Stomach smooth muscle (tissue), 2 donors: ENCODE measurements around the gene UBR3.

ENCODE experiments used
- H3K27ac ChIP-seq: one replicate; pipeline ENCODE4 v1.7.0; 2013; ENCODE audit warnings: mild to moderate bottlenecking, low read length, inconsistent platforms
- H3K27me3 ChIP-seq, 2 donors: one replicate each; pipeline ENCODE4 v1.7.0; 2013; ENCODE audit warnings: low read length in 2 of 2; ENCODE audit not compliant: insufficient read depth in 2 of 2, control insufficient read depth in 1 of 2
- H3K36me3 ChIP-seq, 2 donors: one replicate each; pipeline ENCODE4 v1.7.0; 2013; ENCODE audit warnings: low read length in 2 of 2; ENCODE audit not compliant: control insufficient read depth in 2 of 2, insufficient read depth in 2 of 2
- H3K4me1 ChIP-seq: one replicate; pipeline ENCODE4 v1.7.0; 2013; ENCODE audit warnings: low read length; ENCODE audit not compliant: control insufficient read depth, insufficient read depth
- H3K4me3 ChIP-seq, 2 donors: one replicate each; pipeline ENCODE4 v1.7.0; 2013; ENCODE audit warnings: low read length in 2 of 2
- H3K9ac ChIP-seq, 2 donors: one replicate each; pipeline ENCODE4 v1.7.0; 2013; ENCODE audit warnings: low read length in 2 of 2, mild to moderate bottlenecking in 1 of 2
- H3K9me3 ChIP-seq, 2 donors: one replicate each; pipeline ENCODE4 v1.7.0; 2013; ENCODE audit warnings: low read length in 2 of 2; ENCODE audit not compliant: control insufficient read depth in 2 of 2
- donor health status: healthy.
- donor health status: Pancreatic carcinoma.

UBR3 gene

DNA sequence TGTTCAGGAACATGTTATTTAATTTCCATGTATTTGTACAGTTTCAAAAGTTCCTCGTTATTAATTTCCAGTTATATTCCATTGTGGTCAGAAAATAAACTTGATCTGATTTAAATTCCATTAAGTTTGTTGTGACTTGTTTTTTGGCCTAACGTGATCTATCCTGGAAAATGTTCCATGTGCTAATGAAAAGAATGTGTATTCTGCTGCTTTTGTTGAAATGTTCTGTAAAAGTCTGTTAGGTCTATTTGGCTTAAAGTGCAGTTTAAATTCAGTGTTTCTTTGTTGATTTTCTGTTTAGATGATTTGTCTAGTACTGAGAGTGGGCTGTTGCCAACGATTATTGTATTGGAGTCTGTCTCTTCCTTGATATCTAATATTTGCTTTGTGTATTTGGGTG is 148.0 kb downstream of the UBR3 start:
- Histone ChIP-seq H3K27me3 (no peaks in the 10 kb centered on the region), H3K27ac (no peak overlapping the region), H3K4me1 (no peaks in the 10 kb centered on the region), H3K36me3 (peaks cover 4 to 8% of the 10 kb centered on the region in 2 donors), H3K4me3 (no peak overlapping the region), H3K9me3 (no peaks in the 10 kb centered on the region), H3K9ac (no peak overlapping the region)

DNA sequence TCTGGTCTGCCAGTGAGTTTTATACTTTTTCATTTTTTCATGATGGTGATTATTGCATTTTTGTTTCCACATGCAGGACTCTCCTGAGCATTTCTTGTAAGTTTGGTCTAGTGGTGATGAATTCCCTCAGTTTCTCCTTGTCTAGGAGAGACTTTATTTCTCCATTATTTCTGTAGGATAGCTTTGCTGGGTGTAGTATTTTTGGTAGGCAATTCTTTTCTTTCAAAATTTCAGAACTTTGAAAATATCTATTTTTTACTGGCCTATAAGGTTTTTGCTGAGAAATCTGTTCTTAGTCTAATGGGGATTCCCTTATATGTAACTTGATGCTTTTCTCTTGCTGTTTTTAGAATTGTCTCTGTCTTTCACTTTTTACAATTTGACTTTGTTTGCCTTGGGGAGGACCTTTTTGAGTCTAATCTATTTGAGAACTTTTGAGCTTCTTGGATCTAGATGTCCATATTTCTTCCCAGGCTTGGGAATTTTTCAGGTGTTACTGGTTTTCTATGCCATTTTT is 149.1 kb downstream of the UBR3 start:
- H3K4me1 ChIP-seq: no peaks in the 10 kb centered on the region
- H3K9me3 ChIP-seq: no peaks in the 10 kb centered on the region
- peaks cover 4 to 8% of the 10 kb centered on the region in 2 donors for H3K36me3 ChIP-seq
- H3K4me3 ChIP-seq: no peak overlapping the region
- no peak overlapping the region for H3K9ac ChIP-seq
- no peaks in the 10 kb centered on the region for H3K27me3 ChIP-seq
- no peak overlapping the region for H3K27ac ChIP-seq

DNA sequence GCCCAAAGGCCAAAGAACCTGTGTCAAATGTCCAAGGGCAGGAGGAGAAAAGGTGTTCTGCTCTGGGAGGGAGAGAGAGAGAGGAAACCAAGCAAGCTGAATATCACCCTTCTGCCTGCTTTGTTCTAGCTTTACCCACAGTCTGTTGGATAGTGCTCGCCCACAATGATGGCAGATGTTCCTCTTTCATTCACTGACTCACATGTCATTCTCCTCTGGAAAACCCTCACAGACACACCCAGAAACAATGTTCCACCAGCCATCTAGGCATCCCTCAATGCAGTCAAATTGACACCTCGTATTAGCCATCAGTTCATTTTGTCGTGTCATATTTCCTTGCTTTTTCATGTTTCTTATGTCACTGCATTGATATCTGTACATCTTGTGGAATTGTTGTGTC is 150.3 kb downstream of the UBR3 start:
- H3K27ac ChIP-seq: no peak overlapping the region
- no peak overlapping the region for H3K9ac ChIP-seq
- H3K4me3 ChIP-seq: no peak overlapping the region
- peaks cover 4 to 8% of the 10 kb centered on the region in 2 donors for H3K36me3 ChIP-seq
- H3K27me3 ChIP-seq: no peaks in the 10 kb centered on the region
- H3K4me1 ChIP-seq: no peaks in the 10 kb centered on the region
- H3K9me3 ChIP-seq: no peaks in the 10 kb centered on the region

DNA sequence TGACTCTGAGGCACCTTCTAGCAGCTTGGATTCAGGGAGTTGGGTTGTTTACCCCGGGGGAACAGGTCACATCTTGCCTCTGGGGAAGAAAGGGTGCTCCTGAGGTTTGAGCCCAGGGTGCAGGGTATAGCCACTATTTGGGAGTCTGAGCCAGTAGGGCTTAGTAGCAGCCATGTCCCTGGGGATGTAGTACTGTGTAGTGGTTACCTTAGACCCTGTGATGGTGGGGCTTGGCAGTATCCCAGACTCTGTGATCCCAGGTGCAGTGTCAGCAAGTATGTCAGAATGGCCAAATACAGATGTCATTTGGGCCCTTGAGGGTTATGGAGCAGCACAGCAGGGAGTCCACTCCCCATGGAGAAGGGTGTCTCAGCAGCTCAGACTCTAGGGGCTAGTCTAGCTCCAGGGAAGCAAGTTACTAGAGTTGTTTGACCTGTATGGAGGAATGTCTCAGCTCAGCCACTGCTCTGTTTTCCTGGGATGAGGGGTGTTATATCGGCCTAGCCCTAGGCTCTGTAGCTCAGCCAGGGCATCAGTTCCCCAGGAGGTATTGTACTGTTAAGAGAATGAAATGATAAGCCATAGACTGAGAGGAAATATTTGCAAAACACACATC is 151.3 kb downstream of the UBR3 start:
- no peak overlapping the region for H3K27ac ChIP-seq
- no peak overlapping the region for H3K4me3 ChIP-seq
- no peaks in the 10 kb centered on the region for H3K9me3 ChIP-seq
- H3K27me3 ChIP-seq: no peaks in the 10 kb centered on the region
- peaks cover 4 to 8% of the 10 kb centered on the region in 2 donors for H3K36me3 ChIP-seq
- H3K9ac ChIP-seq: no peak overlapping the region
- H3K4me1 ChIP-seq: no peaks in the 10 kb centered on the region

DNA sequence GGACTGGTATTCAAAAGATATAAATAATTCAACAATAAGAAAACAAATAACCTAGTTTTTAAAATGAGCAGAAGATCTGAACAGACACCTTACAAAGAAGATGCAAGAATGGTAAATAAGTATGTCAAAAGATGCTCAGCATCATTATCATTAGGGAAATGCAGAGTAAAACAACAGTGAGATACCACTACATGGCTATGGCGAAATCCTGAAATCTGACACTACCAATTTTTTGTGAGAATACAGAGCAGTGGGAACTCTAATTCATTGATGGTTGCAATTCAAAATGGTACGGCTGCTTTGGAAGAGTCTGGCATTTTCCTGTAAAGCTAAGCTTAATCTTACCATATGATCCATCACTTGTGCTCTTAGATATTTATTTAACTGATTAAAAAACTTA is 151.8 kb downstream of the UBR3 start:
- no peaks in the 10 kb centered on the region for H3K9me3 ChIP-seq

DNA sequence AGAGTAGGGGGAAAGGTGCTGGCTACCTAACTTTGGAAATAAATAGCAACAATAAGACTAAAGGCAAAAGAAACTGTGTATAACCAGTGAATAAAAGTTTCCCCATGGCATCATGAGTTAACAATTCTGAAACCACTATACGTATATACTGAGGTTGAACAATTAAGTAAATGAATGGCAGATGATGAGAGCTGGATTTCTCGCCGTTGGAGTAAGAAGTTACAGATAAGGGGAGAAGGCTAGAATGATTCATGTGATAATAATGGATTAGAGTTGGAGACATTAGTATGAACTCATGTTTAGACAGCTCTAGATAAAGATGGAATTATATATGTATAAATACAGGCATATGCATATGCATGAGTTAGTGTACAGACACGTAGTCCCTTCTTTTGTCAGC is 152.7 kb downstream of the UBR3 start:
- peaks cover 4 to 8% of the 10 kb centered on the region in 2 donors for H3K36me3 ChIP-seq

More for the DNA sequence above, 151.8 kb downstream of the UBR3 start:
- no peak overlapping the region for H3K27ac ChIP-seq
- H3K9ac ChIP-seq: no peak overlapping the region
- peaks cover 4 to 8% of the 10 kb centered on the region in 2 donors for H3K36me3 ChIP-seq
- no peaks in the 10 kb centered on the region for H3K4me1 ChIP-seq
- no peak overlapping the region for H3K4me3 ChIP-seq
- no peaks in the 10 kb centered on the region for H3K27me3 ChIP-seq

DNA sequence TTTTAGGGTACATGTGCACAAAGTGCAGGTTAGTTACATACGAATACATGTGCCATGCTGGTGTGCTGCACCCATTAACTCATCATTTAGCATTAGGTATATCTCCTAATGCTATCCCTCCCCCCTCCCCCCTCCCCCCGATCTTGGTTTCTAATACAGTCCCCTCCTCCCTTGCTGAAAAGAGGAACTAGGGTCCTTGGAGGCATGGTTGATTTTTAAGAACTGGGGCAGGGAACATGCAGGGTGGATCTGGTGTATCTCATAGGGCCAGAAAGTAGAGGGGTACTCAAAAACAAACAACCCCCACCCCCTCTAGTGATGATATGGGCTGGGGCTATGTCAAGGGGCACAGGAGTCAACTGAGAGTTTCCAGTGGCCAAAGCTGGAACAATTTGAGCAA is 153.4 kb downstream of the UBR3 start:
- no peak overlapping the region for H3K27ac ChIP-seq
- H3K27me3 ChIP-seq: no peaks in the 10 kb centered on the region
- H3K4me1 ChIP-seq: no peaks in the 10 kb centered on the region
- H3K36me3 ChIP-seq: peaks cover 4 to 8% of the 10 kb centered on the region in 2 donors
- no peak overlapping the region for H3K9ac ChIP-seq
- no peaks in the 10 kb centered on the region for H3K9me3 ChIP-seq
- no peak overlapping the region for H3K4me3 ChIP-seq

More for the DNA sequence above, 152.7 kb downstream of the UBR3 start:
- no peak overlapping the region for H3K27ac ChIP-seq
- no peaks in the 10 kb centered on the region for H3K4me1 ChIP-seq
- H3K9me3 ChIP-seq: no peaks in the 10 kb centered on the region
- H3K27me3 ChIP-seq: no peaks in the 10 kb centered on the region
- H3K4me3 ChIP-seq: no peak overlapping the region
- H3K9ac ChIP-seq: no peak overlapping the region

DNA sequence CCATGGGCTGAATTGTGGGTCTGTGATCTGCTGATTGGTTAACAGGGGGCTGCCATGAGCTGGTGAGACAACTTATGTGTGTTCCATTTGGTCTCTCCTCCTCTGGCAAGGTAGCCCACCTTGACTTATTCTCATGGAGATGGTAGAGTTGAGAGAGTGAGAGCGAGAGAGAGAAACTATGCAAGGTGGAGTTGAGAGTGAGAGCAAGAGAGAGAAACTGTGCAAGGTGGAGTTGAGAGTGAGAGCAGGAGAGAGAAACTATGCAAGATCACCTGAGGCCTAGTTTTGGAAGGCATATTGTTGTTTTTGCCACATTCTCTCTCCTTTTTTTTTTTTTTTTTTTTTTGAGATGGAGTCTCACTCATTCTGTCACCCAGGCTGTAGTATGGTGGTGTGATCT is 155.7 kb downstream of the UBR3 start:
- no peaks in the 10 kb centered on the region for H3K9me3 ChIP-seq
- no peaks in the 10 kb centered on the region for H3K4me1 ChIP-seq
- no peaks in the 10 kb centered on the region for H3K27me3 ChIP-seq
- no peak overlapping the region for H3K4me3 ChIP-seq
- no peak overlapping the region for H3K27ac ChIP-seq
- no peak overlapping the region for H3K9ac ChIP-seq
- peaks cover 6 to 7% of the 10 kb centered on the region in 2 donors for H3K36me3 ChIP-seq

DNA sequence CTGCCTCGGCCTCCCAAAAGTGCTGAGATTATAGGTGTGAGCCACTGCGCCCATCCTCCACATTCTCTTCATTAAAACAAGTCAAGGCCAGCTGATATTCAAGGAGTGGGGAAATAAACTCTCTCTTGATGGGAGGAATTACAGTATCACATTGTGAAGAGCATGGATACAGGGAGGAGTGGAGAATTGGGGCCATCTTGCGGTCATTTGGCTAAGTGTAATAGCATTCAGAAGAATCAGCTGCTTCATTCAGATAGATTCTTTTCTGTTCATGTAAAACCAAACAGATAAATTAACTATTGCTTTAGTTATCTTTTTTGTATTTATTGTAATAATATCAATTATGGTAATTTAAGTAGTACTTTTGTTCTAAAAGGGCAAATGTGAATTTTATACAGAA is 156.3 kb downstream of the UBR3 start:
- H3K4me1 ChIP-seq: no peaks in the 10 kb centered on the region
- H3K9me3 ChIP-seq: no peaks in the 10 kb centered on the region
- H3K36me3 ChIP-seq: peaks cover 3 to 6% of the 10 kb centered on the region in 2 donors
- H3K4me3 ChIP-seq: no peak overlapping the region
- H3K27me3 ChIP-seq: no peaks in the 10 kb centered on the region
- H3K27ac ChIP-seq: no peak overlapping the region
- no peak overlapping the region for H3K9ac ChIP-seq

DNA sequence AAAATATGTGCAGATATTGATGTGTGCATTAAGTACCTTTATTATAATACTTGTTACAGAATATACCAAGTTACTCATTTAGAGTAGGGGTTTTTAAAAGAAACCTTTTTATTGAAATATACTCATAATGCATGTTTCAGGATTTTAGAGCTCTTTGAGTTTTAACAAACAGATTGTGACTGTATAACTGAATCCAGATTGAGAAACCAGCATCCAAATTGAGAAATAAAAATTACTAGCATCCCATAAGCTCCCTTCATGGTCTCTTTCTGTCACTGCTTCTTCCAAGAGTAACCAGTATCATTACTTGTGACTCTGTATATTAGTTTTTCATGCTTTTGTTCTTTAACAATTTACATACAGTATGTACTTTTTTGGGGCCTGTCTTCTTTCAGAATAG is 156.9 kb downstream of the UBR3 start:
- Histone ChIP-seq H3K9ac (no peak overlapping the region), H3K36me3 (peaks cover 3 to 6% of the 10 kb centered on the region in 2 donors), H3K4me3 (no peak overlapping the region), H3K9me3 (no peaks in the 10 kb centered on the region), H3K4me1 (no peaks in the 10 kb centered on the region), H3K27me3 (no peaks in the 10 kb centered on the region), H3K27ac (no peak overlapping the region)

DNA sequence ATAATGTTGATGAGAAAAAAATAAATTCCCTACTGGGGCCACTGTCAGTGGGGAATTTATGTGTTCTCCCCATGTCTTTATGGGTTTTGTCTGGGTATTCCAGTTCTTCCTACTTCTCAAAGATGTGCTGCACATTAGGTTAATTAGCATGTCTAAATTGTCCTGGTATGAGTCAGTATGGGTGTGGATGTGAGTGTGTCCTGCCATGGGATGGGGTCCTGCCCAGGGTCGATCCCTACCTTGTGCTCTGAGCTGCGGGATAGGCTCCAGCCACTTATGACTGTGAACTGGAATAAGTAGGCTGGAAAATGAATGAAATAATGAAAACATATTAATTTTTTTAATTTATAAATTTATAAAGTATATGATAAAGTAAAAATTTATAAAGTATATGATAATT is 167.5 kb downstream of the UBR3 start:
- no peak overlapping the region for H3K9ac ChIP-seq
- no peak overlapping the region for H3K4me3 ChIP-seq
- H3K4me1 ChIP-seq: no peaks in the 10 kb centered on the region
- H3K9me3 ChIP-seq: no peaks in the 10 kb centered on the region
- H3K36me3 ChIP-seq: peaks cover 2 to 5% of the 10 kb centered on the region in 2 donors
- H3K27me3 ChIP-seq: no peaks in the 10 kb centered on the region
- H3K27ac ChIP-seq: no peak overlapping the region
